Neutrophil (primary cell): Measurements from ENCODE around the gene KDSR.

ENCODE experiments used
- H3K27ac ChIP-seq: fragments of 200-600 bp; sonication (generic); 2 replicates; pipeline ENCODE4 v1.5.1; 2016; ENCODE audit warnings: mild to moderate bottlenecking, moderate library complexity
- H3K27me3 ChIP-seq: fragments of 200-600 bp; sonication (generic); 2 replicates; pipeline ENCODE4 v1.6.0; 2016; ENCODE audit warnings: mild to moderate bottlenecking
- H3K36me3 ChIP-seq: fragments of 200-600 bp; sonication (generic); 2 replicates; pipeline ENCODE4 v1.5.1; 2017
- H3K4me1 ChIP-seq, 2 experiments: fragments of 200-600 bp in 1 of 2; sonication (generic) in 1 of 2; 1 replicate in 1 of 2; 2 replicates in 1 of 2; pipeline versions ENCODE4 v1.5.1 to v1.6.1; 2013 to 2016; ENCODE audit warnings: low read depth in 1 of 2, low read length in 1 of 2, mild to moderate bottlenecking in 1 of 2, moderate library complexity in 1 of 2; ENCODE audit not compliant: control insufficient read depth in 1 of 2, insufficient read depth in 1 of 2
- H3K4me3 ChIP-seq, 2 experiments: fragments of 200-600 bp in 1 of 2; sonication (generic) in 1 of 2; 1 replicate in 1 of 2; 2 replicates in 1 of 2; pipeline ENCODE4 v1.5.1; 2013 to 2016; ENCODE audit warnings: low read depth in 1 of 2, low read length in 1 of 2, mild to moderate bottlenecking in 1 of 2, moderate library complexity in 1 of 2
- H3K9me3 ChIP-seq: fragments of 200-600 bp; sonication (generic); 2 replicates; pipeline ENCODE4 v1.5.1; 2016
- CTCF ChIP-seq: fragments of 200-600 bp; sonication (generic); IDR thresholded peaks from 2 replicates; pipeline ENCODE4 v1.5.1; 2016; ENCODE audit warnings: antibody characterized with exemption

KDSR gene

GRCh38 chr18:63342206-63342605 lies 24.8 kb downstream of the KDSR start:
- Histone ChIP-seq H3K4me1 (no peaks in the 10 kb centered on the region), H3K36me3 (no peaks in the 10 kb centered on the region), H3K9me3 (no peaks in the 10 kb centered on the region), H3K4me3 (no peak overlapping the region), H3K27ac (no peak overlapping the region), H3K27me3 (no peaks in the 10 kb centered on the region)
- no peak for TF ChIP-seq CTCF

GRCh38 chr18:63339920-63340484 lies 27.0 kb downstream of the KDSR start:
- peak; percentile 52 for TF ChIP-seq CTCF
- Histone ChIP-seq H3K36me3 (no peaks in the 10 kb centered on the region), H3K27ac (no peak overlapping the region), H3K9me3 (no peaks in the 10 kb centered on the region), H3K27me3 (no peaks in the 10 kb centered on the region), H3K4me3 (no peak overlapping the region), H3K4me1 (no peaks in the 10 kb centered on the region)

GRCh38 chr18:63336366-63337099 lies 30.5 kb downstream of the KDSR start:
- no peaks in the 10 kb centered on the region for H3K9me3 ChIP-seq
- H3K27ac ChIP-seq, result no peak overlapping the region
- TF ChIP-seq CTCF, result no peak
- H3K4me1 ChIP-seq, result no peaks in the 10 kb centered on the region
- no peaks in the 10 kb centered on the region for H3K27me3 ChIP-seq
- no peaks in the 10 kb centered on the region for H3K36me3 ChIP-seq
- H3K4me3 ChIP-seq, result no peak overlapping the region

GRCh38 chr18:63331105-63331504 lies 35.9 kb downstream of the KDSR start:
- no peak for TF ChIP-seq CTCF
- Histone ChIP-seq H3K27ac (no peak overlapping the region), H3K27me3 (no peaks in the 10 kb centered on the region), H3K9me3 (no peaks in the 10 kb centered on the region), H3K4me1 (no peaks in the 10 kb centered on the region), H3K36me3 (no peaks in the 10 kb centered on the region), H3K4me3 (no peak overlapping the region)

GRCh38 chr18:63329431-63330145 lies 37.4 kb downstream of the KDSR start:
- TF ChIP-seq CTCF, result no peak
- Histone ChIP-seq H3K27me3 (no peaks in the 10 kb centered on the region), H3K4me1 (no peaks in the 10 kb centered on the region), H3K4me3 (no peak overlapping the region), H3K9me3 (no peaks in the 10 kb centered on the region), H3K27ac (no peak overlapping the region), H3K36me3 (no peaks in the 10 kb centered on the region)
